OCI-LY1 (cell line): ENCODE measurements around the gene SGMS2.

Experiments used
- CTCF ChIP-seq: fragments of 200-600 bp; sonication (generic), shearing (Covaris generic); IDR thresholded peaks from 2 replicates; pipeline ENCODE4 v1.5.1; 2017; ENCODE audit warnings: mild to moderate bottlenecking, antibody characterized with exemption, low read length, moderate library complexity, mixed read lengths
- EZH2 ChIP-seq: fragments of 200-600 bp; sonication (generic), shearing (Covaris generic); IDR thresholded peaks from 2 replicates; pipeline ENCODE4 v1.8.0; 2017; ENCODE audit warnings: borderline replicate concordance, mixed run types, mild to moderate bottlenecking, antibody characterized with exemption, low read length, moderate library complexity, mixed read lengths

- TF ChIP-seq EZH2 = no peak
- no peak for TF ChIP-seq CTCF
Measured at GRCh38 chr4:107945809-107946208, 121.1 kb downstream of the SGMS2 start.
